CD4-positive, alpha-beta T cell treated with Interleukin-12 subunit alpha and Interleukin-12 subunit beta, for 1 hour (primary cell): Measurements from ENCODE around the gene RCAN1.
"Not testable (repeated sequence)": the region's sequence is repeated elsewhere in the genome, so short reads cannot be mapped to it uniquely, and the experiment has no call there.

ENCODE experiments used
- DNase-seq: peaks from one replicate; pipeline ENCODE4 v3.0.0-alpha.2; 2020

The RCAN1 gene

GRCh38 chr21:34597406-34597805 is 17.5 kb downstream of the RCAN1 start:
- DNase-seq = no peak

GRCh38 chr21:34596561-34597271 is 18.2 kb downstream of the RCAN1 start:
- DNase-seq = no peak

GRCh38 chr21:34595457-34595856 is 19.5 kb downstream of the RCAN1 start:
- no peak for DNase-seq

- DNase-seq = no peak
These were observed 20.2 kb downstream of the RCAN1 start for GRCh38 chr21:34594566-34595234.

GRCh38 chr21:34593954-34594531 is 20.9 kb downstream of the RCAN1 start:
- no peak for DNase-seq

- DNase-seq = no peak
These were observed 21.5 kb downstream of the RCAN1 start for GRCh38 chr21:34593423-34593822.

GRCh38 chr21:34592120-34592955 is 22.6 kb downstream of the RCAN1 start:
- no peak for DNase-seq

GRCh38 chr21:34590520-34590919 is 24.4 kb downstream of the RCAN1 start:
- DNase-seq = no peak

- DNase-seq = no peak
These were observed 25.2 kb downstream of the RCAN1 start for GRCh38 chr21:34589511-34590282.

GRCh38 chr21:34583926-34584563 is 30.9 kb downstream of the RCAN1 start:
- no peak for DNase-seq

GRCh38 chr21:34582506-34583150 is 32.3 kb downstream of the RCAN1 start:
- no peak for DNase-seq

GRCh38 chr21:34580181-34580700 is 34.7 kb downstream of the RCAN1 start:
- no peak for DNase-seq

GRCh38 chr21:34579411-34579810 is 35.5 kb downstream of the RCAN1 start:
- DNase-seq = no peak

- DNase-seq = no peak
These were observed 38.8 kb downstream of the RCAN1 start for GRCh38 chr21:34576041-34576511.

GRCh38 chr21:34574601-34575529 is 40.0 kb downstream of the RCAN1 start:
- no peak for DNase-seq

- DNase-seq = no peak
These were observed 42.9 kb downstream of the RCAN1 start for GRCh38 chr21:34571994-34572393.

- no peak for DNase-seq
These were observed 44.6 kb downstream of the RCAN1 start for GRCh38 chr21:34570313-34570712.

GRCh38 chr21:34569381-34569979 is 45.4 kb downstream of the RCAN1 start:
- no peak for DNase-seq

GRCh38 chr21:34568801-34569200 is 46.1 kb downstream of the RCAN1 start:
- DNase-seq = not testable (repeated sequence)
